Fibroblast of skin of right biceps (primary cell): ENCODE data around the gene MEAK7.
"Not testable (repeated sequence)": the region's sequence is repeated elsewhere in the genome, so short reads cannot be mapped to it uniquely, and the experiment has no call there.

Source experiments
- DNase-seq: peaks from one replicate; pipeline ENCODE4 v3.0.0-alpha.2; 2013

The MEAK7 gene

DNA sequence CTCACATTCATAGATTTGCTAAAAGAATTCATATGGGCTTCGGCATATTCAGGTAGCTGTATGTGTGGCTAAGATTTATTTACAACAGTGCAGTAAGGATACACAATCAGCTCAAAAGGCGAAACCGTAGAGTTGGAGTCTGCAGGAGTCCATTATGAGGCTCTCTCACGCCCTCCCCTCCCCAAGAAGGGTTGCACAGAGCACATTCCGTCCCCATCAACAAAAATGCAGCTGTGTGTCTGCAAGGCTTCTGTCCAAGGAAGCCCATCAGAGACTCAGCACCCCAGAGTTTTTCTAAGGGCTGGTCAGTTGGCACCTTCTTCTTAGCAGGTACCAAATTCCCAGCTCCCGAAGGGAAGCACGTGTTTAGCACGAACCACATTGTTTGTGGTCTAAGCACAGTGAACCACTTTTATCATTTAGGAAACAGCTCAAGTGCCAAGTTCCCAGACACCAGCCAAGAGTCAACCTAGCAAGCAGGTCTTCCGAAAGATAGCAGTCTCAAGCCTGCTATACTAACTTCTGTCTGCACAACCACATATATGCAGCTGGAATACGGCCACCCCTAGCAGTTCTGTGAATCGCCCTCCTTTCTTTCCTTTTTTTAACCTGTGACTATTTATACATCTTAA lies 28.5 kb upstream of the MEAK7 start:
- peak; percentile 31 for DNase-seq

DNA sequence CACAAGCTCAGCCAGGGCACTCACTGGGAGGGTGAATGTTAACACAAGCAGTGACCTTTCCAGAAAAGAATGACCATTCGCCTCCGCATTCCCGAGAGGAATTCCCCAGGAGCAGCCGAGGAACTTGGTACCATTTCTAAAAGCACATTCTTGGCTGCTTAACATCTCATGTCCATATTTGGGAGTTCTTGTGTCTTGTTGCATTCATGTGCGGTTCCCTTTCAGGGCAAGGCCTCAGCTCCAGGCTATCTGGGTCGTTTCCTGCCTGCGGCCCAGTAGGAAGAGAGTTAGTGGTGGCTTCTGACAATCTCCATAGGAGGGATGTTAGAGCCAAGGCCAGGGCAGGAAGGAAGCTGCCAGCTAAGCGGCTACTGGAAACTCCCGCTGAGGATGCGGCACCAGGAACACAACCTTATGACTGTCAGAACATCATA lies 27.8 kb upstream of the MEAK7 start:
- DNase-seq = peak; percentile 95

- DNase-seq = no peak
These were observed 27.2 kb upstream of the MEAK7 start for GRCh38 chr16:84531671-84532111.

GRCh38 chr16:84530590-84530989 lies 26.1 kb upstream of the MEAK7 start:
- DNase-seq = no peak

DNA sequence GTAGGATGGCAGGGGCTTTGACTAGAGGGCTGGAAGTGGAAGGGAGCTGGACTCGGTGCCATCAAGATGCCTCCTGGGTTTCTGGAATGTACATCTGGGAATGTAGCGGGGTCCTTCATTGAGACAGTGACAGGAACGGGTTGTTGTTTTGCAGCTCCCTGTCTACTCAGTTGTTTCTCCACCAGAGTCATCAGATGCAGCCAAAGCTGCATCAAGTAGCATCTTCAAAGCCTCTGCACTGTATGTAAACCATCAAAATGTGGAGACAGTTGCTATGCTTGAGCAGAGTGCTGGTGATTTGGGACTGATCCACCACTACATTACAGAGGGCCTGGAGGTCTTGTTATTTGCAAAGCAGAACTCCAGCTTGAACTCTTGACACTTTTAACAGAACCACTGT lies 25.1 kb upstream of the MEAK7 start:
- no peak for DNase-seq

GRCh38 chr16:84528322-84528721 lies 23.9 kb upstream of the MEAK7 start:
- DNase-seq = no peak

- no peak for DNase-seq
These were observed 23.2 kb upstream of the MEAK7 start for GRCh38 chr16:84527532-84528269.

- peak; percentile 51 for DNase-seq
These were observed 22.5 kb upstream of the MEAK7 start for GRCh38 chr16:84526794-84527531.

DNA sequence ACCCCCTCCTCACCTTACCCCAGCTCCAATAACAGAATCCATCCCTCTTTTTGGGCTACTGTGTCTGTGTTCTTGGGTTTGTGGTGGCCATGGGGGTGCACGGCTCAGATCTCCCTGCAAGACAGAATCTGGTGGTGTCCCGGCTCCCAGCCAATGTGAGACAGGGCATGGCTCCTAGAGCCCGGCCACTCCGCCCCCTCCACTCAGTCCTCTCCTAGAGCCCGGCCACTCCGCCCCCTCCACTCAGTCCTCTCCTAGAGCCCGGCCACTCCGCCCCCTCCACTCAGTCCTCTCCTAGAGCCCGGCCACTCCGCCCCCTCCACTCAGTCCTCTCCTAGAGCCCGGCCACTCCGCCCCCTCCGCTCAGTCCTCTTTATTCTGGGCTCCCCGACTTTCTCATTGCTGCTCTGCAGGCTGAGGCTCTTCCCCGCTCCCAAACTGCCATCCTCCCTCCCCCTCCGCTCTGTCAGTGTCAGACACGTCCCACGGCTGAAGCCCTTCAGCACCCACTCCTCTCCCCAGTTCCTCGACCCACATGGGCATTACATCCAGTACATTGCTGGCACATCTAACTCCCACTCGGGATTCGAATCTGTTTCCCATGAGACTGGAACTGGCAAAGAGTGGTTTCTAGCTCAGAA lies 20.6 kb upstream of the MEAK7 start:
- DNase-seq = not testable (repeated sequence)

DNA sequence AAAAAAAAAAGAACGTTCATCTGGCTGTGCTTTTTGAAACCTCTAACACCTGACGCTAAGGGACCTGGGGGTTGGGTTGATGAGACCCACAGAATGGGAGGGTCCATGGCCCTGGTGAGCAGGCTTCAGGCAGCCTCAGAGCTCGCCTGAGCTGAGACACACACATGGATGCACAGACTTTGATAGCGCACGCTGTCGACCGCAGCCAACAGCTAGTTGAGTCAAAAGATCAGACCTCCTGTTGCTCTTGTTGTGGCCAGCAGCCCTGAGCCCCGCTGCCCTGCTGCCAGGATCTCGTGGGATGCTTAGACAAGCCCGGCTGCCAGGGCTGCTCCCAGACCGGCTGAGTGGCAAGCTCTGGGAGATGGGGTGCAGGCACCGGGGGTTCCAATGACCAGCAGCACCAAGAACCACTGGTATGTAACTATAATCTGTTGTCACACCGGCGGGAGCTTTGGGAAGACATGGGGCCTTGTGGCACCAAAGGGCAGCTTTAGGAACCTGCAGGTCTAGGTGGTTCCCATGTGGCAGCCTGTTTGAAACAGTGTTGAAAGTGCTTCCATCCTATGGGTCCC lies 20.0 kb upstream of the MEAK7 start:
- no peak for DNase-seq

DNA sequence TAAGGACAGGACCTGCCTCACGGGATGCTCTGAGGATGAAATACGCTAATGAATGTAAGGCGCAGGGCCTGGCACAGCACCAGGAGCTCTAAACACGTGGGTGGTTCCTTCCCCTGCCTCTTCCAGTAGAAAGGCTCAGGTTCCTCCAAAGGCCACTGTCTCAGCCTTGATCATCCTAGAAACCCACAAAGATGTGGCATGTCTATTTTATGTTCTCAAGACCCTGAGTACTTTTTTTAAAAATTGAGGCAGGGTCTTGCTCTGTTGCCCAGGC lies 17.0 kb upstream of the MEAK7 start:
- DNase-seq = no peak

DNA sequence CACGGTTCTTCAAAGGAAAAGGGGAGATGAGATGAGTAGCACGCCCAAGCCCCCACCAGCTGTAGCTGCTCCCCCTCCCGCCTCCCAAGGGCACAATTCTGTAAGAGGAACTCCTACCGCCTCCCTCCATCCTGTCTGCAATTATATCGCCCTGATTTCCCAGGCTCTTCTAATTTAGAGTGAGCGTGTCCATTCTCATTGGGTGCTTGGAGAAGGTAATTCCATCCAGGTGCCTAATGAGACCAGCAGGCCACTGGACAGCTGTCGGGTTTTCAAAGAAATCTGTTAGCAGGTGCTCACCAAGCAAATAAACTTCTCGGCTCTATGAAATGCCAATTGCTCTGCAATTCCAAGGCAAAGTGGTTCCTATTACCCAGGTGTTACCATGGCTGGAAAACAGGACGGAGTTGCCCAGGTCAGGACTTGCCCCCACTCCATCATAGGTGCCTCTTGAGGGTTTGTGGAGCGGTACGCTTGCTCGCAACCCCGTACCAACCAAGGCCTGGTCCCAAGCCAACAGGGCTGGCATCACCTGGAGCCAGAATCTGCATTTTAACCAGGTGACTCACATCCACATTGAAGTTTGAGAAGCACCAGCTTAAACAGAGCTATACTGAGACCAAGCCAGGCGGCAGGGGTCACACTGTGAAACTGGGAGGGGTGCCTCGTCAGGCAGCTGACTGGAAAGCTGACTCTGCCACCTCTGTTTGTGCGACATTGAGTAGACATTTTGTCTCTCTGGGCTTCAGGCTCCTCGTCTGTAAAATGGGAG lies 16.5 kb upstream of the MEAK7 start:
- no peak for DNase-seq

DNA sequence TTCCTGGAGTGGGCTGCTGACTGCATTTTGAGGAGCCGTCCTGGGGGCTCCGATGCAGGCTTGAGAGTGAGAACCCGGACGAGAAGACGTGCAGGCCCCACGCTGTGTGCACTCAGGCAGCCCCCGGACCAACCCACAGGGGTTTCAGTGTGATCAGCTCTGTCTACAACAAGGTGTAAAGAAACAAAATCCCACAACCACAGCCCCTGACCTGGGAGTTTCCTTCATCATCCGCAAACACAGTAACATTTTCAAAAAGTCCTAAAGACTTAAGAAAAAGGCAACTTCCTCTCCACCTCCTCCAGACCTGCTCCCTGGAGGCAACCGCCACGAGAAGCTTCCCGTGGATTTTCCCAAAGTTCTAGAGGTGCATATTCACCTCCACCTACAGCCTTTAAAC lies 15.4 kb upstream of the MEAK7 start:
- no peak for DNase-seq

DNA sequence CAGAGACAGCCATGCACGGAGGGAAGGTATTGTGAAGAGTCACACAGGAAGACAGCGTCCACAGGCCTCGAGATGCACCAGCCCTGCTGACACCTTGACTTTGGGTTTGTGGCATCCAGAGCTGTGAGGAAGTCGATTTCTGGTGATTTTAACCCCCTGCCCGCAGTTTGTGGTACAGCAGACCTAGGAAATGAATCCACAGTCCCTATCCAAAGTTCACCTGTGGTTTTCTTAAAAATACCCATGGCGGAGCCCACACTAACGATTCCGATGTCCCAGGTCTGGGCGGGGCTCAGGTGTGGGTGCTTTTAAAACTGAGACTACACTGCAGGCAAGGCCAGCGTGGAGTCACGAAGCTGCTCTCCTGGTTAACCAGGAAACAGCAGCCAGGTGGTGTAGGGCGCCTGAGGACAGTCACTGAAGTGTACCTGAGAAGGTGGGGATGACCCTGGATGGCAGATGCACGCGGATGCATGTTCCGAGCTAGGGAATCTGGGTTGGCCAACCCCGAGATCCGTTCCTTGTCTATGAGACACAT lies 14.4 kb upstream of the MEAK7 start:
- DNase-seq = no peak

GRCh38 chr16:84518220-84518619 lies 13.8 kb upstream of the MEAK7 start:
- DNase-seq = peak; percentile 89

DNA sequence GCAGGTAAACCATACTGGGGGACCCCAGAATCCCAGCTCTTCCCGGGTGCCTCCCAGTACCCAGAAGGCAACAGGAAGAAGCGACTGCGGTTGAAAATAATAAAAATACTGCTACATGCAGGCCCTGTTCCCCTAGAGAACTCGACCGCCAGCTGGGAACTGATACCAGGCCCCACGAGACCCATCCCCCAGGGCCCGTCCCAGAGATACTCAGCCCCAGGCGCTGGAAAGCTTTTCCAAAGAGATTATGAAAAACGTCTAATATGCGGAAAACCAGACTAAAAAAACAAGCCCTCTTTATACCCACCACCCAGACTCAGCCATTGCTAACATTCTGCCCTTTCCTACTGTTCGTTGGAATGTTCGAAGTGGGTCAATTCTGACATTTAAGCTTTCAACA lies 12.9 kb upstream of the MEAK7 start:
- DNase-seq = no peak

- DNase-seq = no peak
These were observed 10.7 kb upstream of the MEAK7 start for GRCh38 chr16:84514874-84515835.

GRCh38 chr16:84514295-84514873 lies 9.9 kb upstream of the MEAK7 start:
- no peak for DNase-seq

DNA sequence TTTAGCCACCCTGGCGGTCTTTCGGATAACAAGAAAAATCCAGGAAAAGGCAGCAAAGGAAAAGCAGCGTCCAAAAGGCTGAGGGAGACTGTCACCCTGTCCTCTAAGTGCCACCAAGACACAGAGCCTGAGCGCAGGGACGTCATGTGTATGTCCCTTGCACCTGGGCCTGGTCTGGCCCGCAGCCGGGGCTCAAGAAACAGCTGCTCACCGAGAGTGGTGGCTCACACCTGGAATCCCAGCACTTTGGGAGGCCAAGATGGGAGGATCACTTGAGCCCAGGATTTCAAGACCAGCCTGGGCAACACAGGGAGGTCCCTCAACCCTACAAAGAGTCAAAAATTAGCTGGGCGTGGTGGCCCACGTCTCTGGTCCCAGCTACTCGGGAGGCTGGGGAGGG lies 9.2 kb upstream of the MEAK7 start:
- DNase-seq = no peak

- peak; percentile 86 for DNase-seq
These were observed 8.7 kb upstream of the MEAK7 start for GRCh38 chr16:84513123-84513522.

DNA sequence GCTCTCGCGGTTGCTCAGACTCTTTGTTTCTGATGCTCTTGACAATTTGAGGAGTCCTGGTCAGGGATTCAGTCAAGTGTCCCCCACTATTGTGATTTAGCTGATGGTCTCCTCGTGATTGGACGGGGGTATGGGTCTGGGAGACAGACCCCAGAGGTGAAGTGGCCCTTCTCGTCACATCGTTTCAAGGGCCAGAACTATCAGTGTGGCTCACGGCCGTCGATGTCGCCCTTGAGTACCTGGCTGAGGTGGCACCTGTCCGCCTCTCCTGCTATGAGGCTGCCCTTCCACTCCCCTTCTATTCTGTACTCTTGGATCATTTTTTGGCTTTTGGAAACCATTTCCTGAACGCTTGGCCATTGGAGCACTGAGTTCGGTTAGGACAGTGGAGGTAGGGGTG lies 7.4 kb upstream of the MEAK7 start:
- DNase-seq = no peak
